HEK293 (cell line): ENCODE results near the gene INKA1.

ENCODE experiments used
- ATF2 ChIP-seq: fragments of 450-650 bp; formaldehyde crosslinking; IDR thresholded peaks from 2 replicates; pipeline ENCODE4 v1.5.1; 2016; ENCODE audit warnings: missing biosample characterization, missing genetic modification characterization, low read depth
- HOXA7 ChIP-seq: sonication (generic); formaldehyde crosslinking; IDR thresholded peaks from 2 replicates; pipeline ENCODE4 v1.8.1; 2022; ENCODE audit warnings: missing genetic modification reagents, borderline replicate concordance
- KLF8 ChIP-seq: fragments of 450-650 bp; formaldehyde crosslinking; IDR thresholded peaks from 2 replicates; pipeline ENCODE4 v1.5.1; 2016; ENCODE audit warnings: missing biosample characterization, missing genetic modification characterization
- MYNN ChIP-seq: fragments of 450-650 bp; formaldehyde crosslinking; IDR thresholded peaks from 2 replicates; pipeline ENCODE4 v1.5.1; 2016; ENCODE audit warnings: missing biosample characterization, missing genetic modification characterization, borderline replicate concordance
- TRIM28 ChIP-seq: IDR thresholded peaks from 2 replicates; pipeline ENCODE4 v1.6.1; 2011; ENCODE audit warnings: low read length, control low read depth, borderline replicate concordance
- ZBTB7A ChIP-seq: fragments of 450-650 bp; formaldehyde crosslinking; IDR thresholded peaks from 2 replicates; pipeline ENCODE4 v1.5.1; 2016; ENCODE audit warnings: low read depth, missing biosample characterization, missing genetic modification characterization
- ZNF112 ChIP-seq: fragments of 450-650 bp; formaldehyde crosslinking; IDR thresholded peaks from 2 replicates; pipeline ENCODE4 v1.5.0; 2017; ENCODE audit warnings: missing biosample characterization, missing genetic modification characterization
- ZNF26 ChIP-seq: fragments of 450-650 bp; formaldehyde crosslinking; IDR thresholded peaks from 2 replicates; pipeline ENCODE4 v1.5.1; 2016; ENCODE audit warnings: missing biosample characterization, missing genetic modification characterization
- ZNF530 ChIP-seq: fragments of 450-650 bp; formaldehyde crosslinking; IDR thresholded peaks from 2 replicates; pipeline ENCODE4 v1.5.1; 2016; ENCODE audit warnings: low read depth, missing biosample characterization, missing genetic modification characterization
- ZNF76 ChIP-seq: fragments of 450-650 bp; formaldehyde crosslinking; IDR thresholded peaks from 2 replicates; pipeline ENCODE4; 2016; ENCODE audit warnings: low read depth, missing biosample characterization, missing genetic modification characterization, borderline replicate concordance
- TF ChIP-seq, protein P1 (sequence below): fragments of 450-650 bp; formaldehyde crosslinking; IDR thresholded peaks from 2 replicates; pipeline ENCODE4 v1.5.1; 2016; ENCODE audit warnings: missing biosample characterization, missing genetic modification characterization

- TF ChIP-seq, protein P1, sequence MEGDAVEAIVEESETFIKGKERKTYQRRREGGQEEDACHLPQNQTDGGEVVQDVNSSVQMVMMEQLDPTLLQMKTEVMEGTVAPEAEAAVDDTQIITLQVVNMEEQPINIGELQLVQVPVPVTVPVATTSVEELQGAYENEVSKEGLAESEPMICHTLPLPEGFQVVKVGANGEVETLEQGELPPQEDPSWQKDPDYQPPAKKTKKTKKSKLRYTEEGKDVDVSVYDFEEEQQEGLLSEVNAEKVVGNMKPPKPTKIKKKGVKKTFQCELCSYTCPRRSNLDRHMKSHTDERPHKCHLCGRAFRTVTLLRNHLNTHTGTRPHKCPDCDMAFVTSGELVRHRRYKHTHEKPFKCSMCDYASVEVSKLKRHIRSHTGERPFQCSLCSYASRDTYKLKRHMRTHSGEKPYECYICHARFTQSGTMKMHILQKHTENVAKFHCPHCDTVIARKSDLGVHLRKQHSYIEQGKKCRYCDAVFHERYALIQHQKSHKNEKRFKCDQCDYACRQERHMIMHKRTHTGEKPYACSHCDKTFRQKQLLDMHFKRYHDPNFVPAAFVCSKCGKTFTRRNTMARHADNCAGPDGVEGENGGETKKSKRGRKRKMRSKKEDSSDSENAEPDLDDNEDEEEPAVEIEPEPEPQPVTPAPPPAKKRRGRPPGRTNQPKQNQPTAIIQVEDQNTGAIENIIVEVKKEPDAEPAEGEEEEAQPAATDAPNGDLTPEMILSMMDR: no peak
- TF ChIP-seq ATF2 (no peak), ZNF112 (tag by site-specific recombination) (no peak), MYNN (tag by site-specific recombination) (no peak), ZNF76 (tag by site-specific recombination) (no peak), HOXA7 (no peak), ZNF530 (tag by site-specific recombination) (no peak), TRIM28 (no peak), KLF8 (no peak), ZBTB7A (no peak), ZNF26 (tag by site-specific recombination) (no peak)
Measured at GRCh38 chr3:49804141-49805041, 1.3 kb downstream of the INKA1 start.
